GM11168 (cell line): ENCODE data around the gene GPAT3.

Source experiments
- in situ Hi-C: fragments of 300-500 bp; cut with MboI; formaldehyde crosslinking; loops from one replicate; pipeline ENCODE4 v1.12.0; 2022; ENCODE audit warnings: low sequenced_read_pairs; ENCODE audit not compliant: unreplicated experiment

The GPAT3 gene

GRCh38 chr4:83629945-83630721 is 94.2 kb downstream of the GPAT3 start:
- in situ Hi-C loops: loop anchor here (5.0 to 10.0 kb wide), 2 partner anchors 133 to 265 kb away; no protein-coding TSS in a partner anchor

GRCh38 chr4:83631066-83631465 is 95.2 kb downstream of the GPAT3 start:
- in situ Hi-C loops: loop anchor here (5.0 to 10.0 kb wide), 2 partner anchors 134 to 266 kb away; no protein-coding TSS in a partner anchor

DNA sequence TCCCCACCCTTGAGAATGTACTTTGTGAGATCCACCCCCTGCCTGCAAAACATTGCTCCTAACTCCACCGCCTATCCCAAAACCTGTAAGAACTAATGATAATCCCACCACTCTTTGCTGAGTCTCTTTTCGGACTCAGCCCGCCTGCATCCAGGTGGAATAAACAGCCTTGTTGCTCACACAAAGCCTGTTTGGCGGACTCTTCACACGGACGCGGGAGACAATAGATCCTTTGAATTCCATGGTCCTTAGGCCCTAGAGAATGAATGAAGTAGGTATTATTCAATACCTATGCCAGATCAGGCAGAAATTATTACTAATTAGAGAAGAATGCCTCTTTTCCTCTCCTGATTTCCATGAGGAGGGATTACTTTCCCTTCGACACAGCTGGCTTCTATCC is 101.0 kb downstream of the GPAT3 start:
- in situ Hi-C loops: loop anchor here (10.0 kb wide), 1 partner anchor 272 kb away; no protein-coding TSS in a partner anchor

- in situ Hi-C loops: loop anchor here (10.0 kb wide), 1 partner anchor 275 kb away; no protein-coding TSS in a partner anchor
Observed at GRCh38 chr4:83639849-83640493, 104.1 kb downstream of the GPAT3 start.

- in situ Hi-C loops: no loop called here
Observed at GRCh38 chr4:83643036-83643435, 107.1 kb downstream of the GPAT3 start.

DNA sequence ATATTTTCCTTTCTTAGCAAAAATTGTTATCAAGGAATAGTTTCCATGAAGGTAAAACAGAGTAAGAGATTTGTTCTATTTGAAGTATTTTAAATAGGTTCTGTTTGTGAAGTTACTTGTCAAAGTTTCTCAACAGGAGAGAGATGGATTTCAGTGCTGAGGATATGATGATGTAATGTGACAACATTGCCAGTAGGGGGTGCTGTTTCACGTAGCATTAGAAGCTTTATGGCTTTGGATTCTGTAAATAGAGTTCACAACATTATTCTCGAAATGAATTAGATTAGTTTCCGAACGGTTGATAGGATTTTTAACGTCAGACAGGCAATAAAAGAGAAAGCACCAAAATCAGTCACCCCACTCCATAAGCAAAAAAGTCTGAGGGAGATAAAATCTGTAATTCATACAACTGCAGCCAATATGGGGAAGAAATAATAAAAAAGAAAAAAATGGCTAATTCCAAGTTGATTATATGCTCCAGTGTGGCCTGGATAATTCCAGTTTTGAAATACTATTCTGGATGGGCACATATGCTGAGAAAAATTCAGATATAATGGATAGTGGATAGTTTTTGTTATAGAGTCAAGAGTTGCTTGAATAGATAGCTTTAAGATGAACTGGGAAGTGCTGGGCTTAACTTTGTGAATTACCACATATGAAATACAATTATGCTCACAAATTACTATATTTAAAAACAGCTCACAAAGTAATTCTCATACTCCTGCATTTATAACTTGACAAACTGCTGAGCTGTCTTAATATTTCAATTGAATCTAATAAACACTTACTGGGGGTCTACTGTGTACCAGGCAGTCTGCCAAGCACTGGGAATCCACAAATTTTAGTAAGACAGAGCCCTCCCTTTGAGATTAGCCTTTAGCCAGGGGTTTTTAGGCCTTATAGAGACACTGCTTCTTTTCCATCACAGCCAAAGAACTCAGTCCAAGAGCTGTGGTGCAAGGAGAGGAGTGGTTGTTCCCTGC is 109.1 kb downstream of the GPAT3 start:
- in situ Hi-C loops: no loop called here

GRCh38 chr4:83646538-83647239 is 110.8 kb downstream of the GPAT3 start:
- in situ Hi-C loops: no loop called here

GRCh38 chr4:83651846-83652245 is 115.9 kb downstream of the GPAT3 start:
- in situ Hi-C loops: no loop called here
